ENCODE data around the gene LMAN2. TPM values are rescaled to one million over a fixed set of nuclear protein-coding genes. Genes with fewer than 3 reads are reported as not detected.

Gene LMAN2
- total and polyA plus RNA-seq, 3 donors from 2014 or later: 254 to 355 (median 355) TPM

DNA sequence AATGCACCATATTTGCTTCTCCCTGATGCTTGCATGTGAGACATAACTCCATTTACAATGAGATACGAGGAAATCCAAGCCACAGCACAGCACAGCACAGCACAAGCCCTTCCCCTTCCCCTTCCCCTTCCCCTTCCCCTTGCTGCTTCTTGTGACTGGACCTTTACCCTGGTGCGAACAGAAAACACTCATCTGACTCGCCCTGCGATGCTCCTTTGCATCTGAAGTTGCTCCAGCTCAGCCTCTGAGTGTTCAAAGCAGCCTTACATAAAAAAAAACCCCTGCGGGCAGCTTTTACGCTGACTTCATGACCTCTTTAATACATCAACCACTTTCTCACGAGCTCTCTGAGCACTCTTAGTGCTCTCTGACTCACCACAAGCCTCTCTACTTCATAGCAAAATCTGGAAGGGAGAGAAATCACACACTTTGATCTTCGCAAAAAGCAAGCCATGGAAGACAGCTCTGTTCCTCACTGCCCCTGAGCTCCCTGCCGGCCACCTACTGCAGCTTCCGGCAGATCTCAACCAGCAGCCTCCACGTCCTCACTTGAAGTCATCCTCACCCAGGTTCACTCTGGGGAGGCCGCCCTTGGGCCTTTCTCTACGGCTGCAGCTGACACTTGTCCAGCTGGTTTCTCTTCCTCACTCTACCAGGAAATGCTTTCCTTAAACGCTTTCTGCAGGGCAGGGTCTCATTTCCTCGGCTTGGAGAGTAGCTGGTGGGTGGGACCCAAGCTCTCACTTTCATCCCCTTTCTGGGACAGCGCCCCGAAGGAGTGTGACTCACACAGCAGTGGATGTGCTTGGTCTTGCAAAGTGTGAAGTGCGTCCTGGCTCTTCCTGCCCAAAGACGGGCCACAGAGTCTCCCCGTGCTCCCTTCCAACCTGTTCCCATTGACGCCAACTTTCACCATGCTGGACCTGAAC lies 38.0 kb upstream of the LMAN2 start:
- H3K4me3 ChIP-seq: no peak overlapping the region
- intact Hi-C loops (cut with DNase I; ENCODE audit: low total_unique reads): loop anchor here (10.0 kb wide), 1 partner anchor 115 kb away; the partner anchor contains the start of gene DOK3
- H3K36me3 ChIP-seq (ENCODE audit: low read depth, missing control alignments): no peaks in the 10 kb centered on the region
- TF ChIP-seq POLR2A (IDR thresholded peaks at IDR 0.05): no peak
- TF ChIP-seq, protein P1, sequence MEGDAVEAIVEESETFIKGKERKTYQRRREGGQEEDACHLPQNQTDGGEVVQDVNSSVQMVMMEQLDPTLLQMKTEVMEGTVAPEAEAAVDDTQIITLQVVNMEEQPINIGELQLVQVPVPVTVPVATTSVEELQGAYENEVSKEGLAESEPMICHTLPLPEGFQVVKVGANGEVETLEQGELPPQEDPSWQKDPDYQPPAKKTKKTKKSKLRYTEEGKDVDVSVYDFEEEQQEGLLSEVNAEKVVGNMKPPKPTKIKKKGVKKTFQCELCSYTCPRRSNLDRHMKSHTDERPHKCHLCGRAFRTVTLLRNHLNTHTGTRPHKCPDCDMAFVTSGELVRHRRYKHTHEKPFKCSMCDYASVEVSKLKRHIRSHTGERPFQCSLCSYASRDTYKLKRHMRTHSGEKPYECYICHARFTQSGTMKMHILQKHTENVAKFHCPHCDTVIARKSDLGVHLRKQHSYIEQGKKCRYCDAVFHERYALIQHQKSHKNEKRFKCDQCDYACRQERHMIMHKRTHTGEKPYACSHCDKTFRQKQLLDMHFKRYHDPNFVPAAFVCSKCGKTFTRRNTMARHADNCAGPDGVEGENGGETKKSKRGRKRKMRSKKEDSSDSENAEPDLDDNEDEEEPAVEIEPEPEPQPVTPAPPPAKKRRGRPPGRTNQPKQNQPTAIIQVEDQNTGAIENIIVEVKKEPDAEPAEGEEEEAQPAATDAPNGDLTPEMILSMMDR (IDR thresholded peaks at IDR 0.05): no peak
- no peak overlapping the region for H3K27ac ChIP-seq
- no peaks in the 10 kb centered on the region for H3K27me3 ChIP-seq
- no peaks in the 10 kb centered on the region for H3K9me3 ChIP-seq
- DNase-seq: no peak
- H3K4me1 ChIP-seq: no peaks in the 10 kb centered on the region
- WGBS, 2 donors: 57 to 62% methylated on average over 19 to 21 of the region's 21 CpGs

DNA sequence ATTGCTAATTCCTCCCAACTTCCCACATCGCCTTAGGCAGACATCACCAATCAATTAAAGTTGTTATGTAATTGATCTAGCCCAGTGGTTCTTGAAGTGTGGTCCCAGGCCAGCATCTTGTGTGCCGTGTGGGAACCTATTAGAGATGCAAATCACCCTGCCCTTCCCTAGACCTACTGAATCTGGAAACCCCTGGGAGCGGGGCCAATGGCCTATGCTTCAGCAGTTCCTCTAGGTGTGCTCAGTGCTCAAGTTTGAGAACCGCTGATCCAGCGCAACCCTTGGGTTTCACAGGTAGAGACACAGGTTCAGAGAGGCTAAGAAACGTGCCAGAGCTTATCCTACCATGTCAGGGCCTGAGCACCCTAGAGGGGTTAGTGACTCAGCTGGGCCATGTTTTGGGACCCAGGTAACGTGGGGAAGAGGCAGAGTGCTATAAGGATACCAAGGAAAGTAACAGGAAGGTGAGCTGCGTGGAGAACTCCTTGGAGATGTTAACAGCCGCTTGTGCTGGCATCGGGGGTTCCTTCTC lies 37.1 kb upstream of the LMAN2 start:
- Histone ChIP-seq H3K36me3 (ENCODE audit: low read depth, missing control alignments) (no peaks in the 10 kb centered on the region), H3K27ac (no peak overlapping the region), H3K4me1 (no peaks in the 10 kb centered on the region), H3K27me3 (no peaks in the 10 kb centered on the region), H3K9me3 (no peaks in the 10 kb centered on the region), H3K4me3 (no peak overlapping the region)
- intact Hi-C loops (cut with DNase I; ENCODE audit: low total_unique reads): no loop called here
- no peak for DNase-seq
- WGBS, 2 donors: 89 to 100% methylated on average over 8 to 10 of the region's 10 CpGs
- TF ChIP-seq, protein P1 (IDR thresholded peaks at IDR 0.05): no peak
- TF ChIP-seq POLR2A (IDR thresholded peaks at IDR 0.05): no peak

DNA sequence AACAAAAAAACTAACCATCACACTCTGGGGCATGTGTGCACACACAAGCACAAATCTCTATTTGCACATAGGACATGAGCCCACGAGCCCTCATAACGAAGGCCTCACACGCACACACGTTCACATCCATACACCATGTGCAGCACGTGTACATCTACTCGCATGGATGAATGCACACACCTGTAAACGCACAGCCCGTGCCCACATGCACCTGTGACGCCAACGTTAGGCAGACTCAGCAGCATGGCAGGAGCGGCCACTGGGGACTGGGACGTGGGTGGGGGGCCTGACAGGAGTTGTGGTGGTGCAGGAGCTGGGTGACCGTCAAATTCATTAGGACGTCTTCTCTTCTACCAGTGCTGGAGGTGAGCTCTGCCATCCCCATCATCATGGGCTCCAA lies 35.9 kb upstream of the LMAN2 start:
- Histone ChIP-seq H3K27me3 (no peaks in the 10 kb centered on the region), H3K27ac (no peak overlapping the region), H3K4me3 (no peak overlapping the region), H3K9me3 (no peaks in the 10 kb centered on the region), H3K4me1 (peaks cover 5% of the 10 kb centered on the region), H3K36me3 (ENCODE audit: low read depth, missing control alignments) (no peaks in the 10 kb centered on the region)
- intact Hi-C loops (cut with DNase I; ENCODE audit: low total_unique reads): no loop called here
- DNase-seq: no peak
- TF ChIP-seq POLR2A (IDR thresholded peaks at IDR 0.05): no peak
- TF ChIP-seq, protein P1 (IDR thresholded peaks at IDR 0.05): no peak
- WGBS, 2 donors: 85 to 87% methylated on average over 12 to 14 of the region's 14 CpGs

DNA sequence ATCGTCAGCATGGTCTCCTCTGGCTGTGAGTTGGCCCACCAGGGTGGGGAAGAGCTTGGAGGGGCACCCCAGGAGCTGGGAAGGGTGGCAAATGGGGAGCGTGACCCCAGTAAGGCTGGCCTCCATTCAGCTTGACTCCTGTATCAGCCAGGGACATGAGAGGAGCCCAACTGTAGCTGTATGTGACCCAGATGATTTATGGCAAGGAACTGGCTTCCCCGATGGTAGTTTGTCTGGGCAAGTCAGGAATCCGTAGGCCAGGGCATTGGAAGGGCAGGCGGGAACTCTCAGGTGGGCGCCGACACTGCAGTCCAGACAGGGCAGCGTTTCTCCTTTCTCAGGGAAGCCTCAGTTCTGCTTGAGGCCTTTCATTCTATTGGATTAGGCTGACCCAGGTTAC lies 35.1 kb upstream of the LMAN2 start:
- no peak overlapping the region for H3K27ac ChIP-seq
- no peak for DNase-seq
- H3K4me3 ChIP-seq: no peak overlapping the region
- H3K27me3 ChIP-seq: no peaks in the 10 kb centered on the region
- WGBS, 2 donors: 88 to 90% methylated on average over 7 to 8 of the region's 8 CpGs
- H3K9me3 ChIP-seq: no peaks in the 10 kb centered on the region
- H3K36me3 ChIP-seq (ENCODE audit: low read depth, missing control alignments): no peaks in the 10 kb centered on the region
- TF ChIP-seq, protein P1 (IDR thresholded peaks at IDR 0.05): no peak
- TF ChIP-seq POLR2A (IDR thresholded peaks at IDR 0.05): no peak
- intact Hi-C loops (cut with DNase I; ENCODE audit: low total_unique reads): no loop called here
- peaks cover 8% of the 10 kb centered on the region for H3K4me1 ChIP-seq
